Activated naive CD8-positive, alpha-beta T cell treated with anti-CD3 and anti-CD28 coated beads, Interleukin-2, amount 50 U/mL, for 24 hours (primary cell): ENCODE results near the gene PLCD1.

Experiments
- ATAC-seq: fragments of 150-1000 bp; cut with Tn5 transposase; one replicate; pipeline ENCODE4 v1.10.0; 2021
- DNase-seq: peaks from one replicate; pipeline ENCODE4 v3.0.0; 2021
- H3K27ac Mint-ChIP-seq: one replicate; pipeline ENCODE4 v1.8.0; 2021; ENCODE audit warnings: mild to moderate bottlenecking, mixed read lengths
- H3K27me3 Mint-ChIP-seq: one replicate; pipeline ENCODE4 v1.8.0; 2021; ENCODE audit warnings: mixed read lengths
- H3K36me3 Mint-ChIP-seq: one replicate; pipeline ENCODE4 v1.8.0; 2021; ENCODE audit warnings: low read depth, mixed read lengths
- H3K4me1 Mint-ChIP-seq: one replicate; pipeline ENCODE4 v1.8.0; 2021; ENCODE audit warnings: mixed read lengths
- H3K4me3 Mint-ChIP-seq: one replicate; pipeline ENCODE4 v1.8.0; 2021; ENCODE audit warnings: mild to moderate bottlenecking, moderate library complexity, mixed read lengths
- H3K9me3 Mint-ChIP-seq: one replicate; pipeline ENCODE4 v1.8.0; 2021; ENCODE audit warnings: mixed read lengths

Gene PLCD1

GRCh38 chr3:38003817-38004414 lies 25.5 kb downstream of the PLCD1 start:
- DNase-seq (no peak), ATAC-seq (no peak)
- H3K27me3 Mint-ChIP-seq = no peaks in the 10 kb centered on the region
- no peaks in the 10 kb centered on the region for H3K9me3 Mint-ChIP-seq
- H3K4me1 Mint-ChIP-seq = peaks cover 12% of the 10 kb centered on the region
- H3K4me3 Mint-ChIP-seq = no peak overlapping the region
- peaks cover 4% of the 10 kb centered on the region for H3K36me3 Mint-ChIP-seq
- H3K27ac Mint-ChIP-seq = peak overlapping the region; percentile 54

GRCh38 chr3:38003371-38003816 lies 26.0 kb downstream of the PLCD1 start:
- no peak overlapping the region for H3K4me3 Mint-ChIP-seq
- H3K4me1 Mint-ChIP-seq = peaks cover 16% of the 10 kb centered on the region
- no peaks in the 10 kb centered on the region for H3K27me3 Mint-ChIP-seq
- H3K9me3 Mint-ChIP-seq = no peaks in the 10 kb centered on the region
- peak; percentile 45 for ATAC-seq
- H3K27ac Mint-ChIP-seq = peak overlapping the region; percentile 54
- peaks cover 4% of the 10 kb centered on the region for H3K36me3 Mint-ChIP-seq
- DNase-seq = peak; percentile 73

- no peak for DNase-seq
- peaks cover 4% of the 10 kb centered on the region for H3K36me3 Mint-ChIP-seq
- H3K4me1 Mint-ChIP-seq = peaks cover 21% of the 10 kb centered on the region
- H3K27ac Mint-ChIP-seq = no peak overlapping the region
- no peak for ATAC-seq
- H3K9me3 Mint-ChIP-seq = no peaks in the 10 kb centered on the region
- H3K4me3 Mint-ChIP-seq = no peak overlapping the region
- no peaks in the 10 kb centered on the region for H3K27me3 Mint-ChIP-seq
Measured at GRCh38 chr3:38002940-38003339, 26.5 kb downstream of the PLCD1 start.

- DNase-seq = no peak
- Mint-ChIP-seq H3K36me3 (peaks cover 4% of the 10 kb centered on the region), H3K27ac (no peak overlapping the region), H3K27me3 (no peaks in the 10 kb centered on the region), H3K4me3 (no peak overlapping the region), H3K4me1 (peaks cover 23% of the 10 kb centered on the region), H3K9me3 (no peaks in the 10 kb centered on the region)
- ATAC-seq = no peak
Measured at GRCh38 chr3:38002291-38002876, 27.1 kb downstream of the PLCD1 start.

GRCh38 chr3:38001456-38002081 lies 27.9 kb downstream of the PLCD1 start:
- Mint-ChIP-seq H3K27me3 (no peaks in the 10 kb centered on the region), H3K9me3 (no peaks in the 10 kb centered on the region), H3K4me1 (peaks cover 27% of the 10 kb centered on the region), H3K27ac (no peak overlapping the region), H3K4me3 (no peak overlapping the region), H3K36me3 (peaks cover 7% of the 10 kb centered on the region)
- no peak for DNase-seq
- ATAC-seq = no peak

GRCh38 chr3:38000965-38001455 lies 28.4 kb downstream of the PLCD1 start:
- ATAC-seq (no peak), DNase-seq (no peak)
- Mint-ChIP-seq H3K27me3 (no peaks in the 10 kb centered on the region), H3K4me3 (no peak overlapping the region), H3K4me1 (peaks cover 33% of the 10 kb centered on the region), H3K36me3 (peaks cover 12% of the 10 kb centered on the region), H3K9me3 (no peaks in the 10 kb centered on the region), H3K27ac (no peak overlapping the region)

- peaks cover 39% of the 10 kb centered on the region for H3K4me1 Mint-ChIP-seq
- no peak for ATAC-seq
- peaks cover 18% of the 10 kb centered on the region for H3K36me3 Mint-ChIP-seq
- H3K4me3 Mint-ChIP-seq = no peak overlapping the region
- H3K27ac Mint-ChIP-seq = no peak overlapping the region
- no peaks in the 10 kb centered on the region for H3K9me3 Mint-ChIP-seq
- DNase-seq = no peak
- H3K27me3 Mint-ChIP-seq = no peaks in the 10 kb centered on the region
Measured at GRCh38 chr3:38000242-38000916, 29.1 kb downstream of the PLCD1 start.

GRCh38 chr3:37999836-38000235 lies 29.6 kb downstream of the PLCD1 start:
- Mint-ChIP-seq H3K36me3 (peaks cover 22% of the 10 kb centered on the region), H3K4me3 (no peak overlapping the region), H3K4me1 (peaks cover 43% of the 10 kb centered on the region), H3K9me3 (no peaks in the 10 kb centered on the region), H3K27me3 (no peaks in the 10 kb centered on the region), H3K27ac (no peak overlapping the region)
- DNase-seq = no peak
- no peak for ATAC-seq

- Mint-ChIP-seq H3K27me3 (no peaks in the 10 kb centered on the region), H3K4me1 (peaks cover 50% of the 10 kb centered on the region), H3K27ac (peak overlapping the region; percentile 93), H3K9me3 (no peaks in the 10 kb centered on the region), H3K36me3 (peaks cover 18% of the 10 kb centered on the region), H3K4me3 (peak overlapping the region; percentile 78)
- DNase-seq (no peak), ATAC-seq (no peak)
Measured at GRCh38 chr3:37997791-37998370, 31.6 kb downstream of the PLCD1 start.

GRCh38 chr3:37997342-37997741 lies 32.1 kb downstream of the PLCD1 start:
- H3K36me3 Mint-ChIP-seq = peaks cover 18% of the 10 kb centered on the region
- no peak for ATAC-seq
- H3K27me3 Mint-ChIP-seq = no peaks in the 10 kb centered on the region
- no peak overlapping the region for H3K4me3 Mint-ChIP-seq
- no peak overlapping the region for H3K27ac Mint-ChIP-seq
- H3K4me1 Mint-ChIP-seq = peaks cover 50% of the 10 kb centered on the region
- H3K9me3 Mint-ChIP-seq = no peaks in the 10 kb centered on the region
- no peak for DNase-seq

- Mint-ChIP-seq H3K36me3 (peaks cover 18% of the 10 kb centered on the region), H3K9me3 (no peaks in the 10 kb centered on the region), H3K4me1 (peaks cover 50% of the 10 kb centered on the region), H3K4me3 (no peak overlapping the region), H3K27ac (peak overlapping the region; percentile 43), H3K27me3 (no peaks in the 10 kb centered on the region)
- ATAC-seq = peak; percentile 29
- DNase-seq = peak; percentile 77
Measured at GRCh38 chr3:37996785-37997301, 32.6 kb downstream of the PLCD1 start.

- Mint-ChIP-seq H3K36me3 (peaks cover 18% of the 10 kb centered on the region), H3K9me3 (no peaks in the 10 kb centered on the region), H3K27me3 (no peaks in the 10 kb centered on the region), H3K4me3 (peak overlapping the region; percentile 91), H3K27ac (peak overlapping the region; percentile 90), H3K4me1 (peaks cover 50% of the 10 kb centered on the region)
- ATAC-seq (no peak), DNase-seq (no peak)
Measured at GRCh38 chr3:37995652-37996641, 33.5 kb downstream of the PLCD1 start.

- H3K4me1 Mint-ChIP-seq = peaks cover 50% of the 10 kb centered on the region
- no peaks in the 10 kb centered on the region for H3K27me3 Mint-ChIP-seq
- H3K36me3 Mint-ChIP-seq = peaks cover 18% of the 10 kb centered on the region
- H3K9me3 Mint-ChIP-seq = no peaks in the 10 kb centered on the region
- no peak for ATAC-seq
- no peak for DNase-seq
- peak overlapping the region; percentile 91 for H3K4me3 Mint-ChIP-seq
- H3K27ac Mint-ChIP-seq = peak overlapping the region; percentile 90
Measured at GRCh38 chr3:37994639-37994972, 34.8 kb downstream of the PLCD1 start.
